Gastrocnemius medialis (tissue), 4 donors: ENCODE measurements around the gene PCDH7. TPM values are rescaled to one million over a fixed set of nuclear protein-coding genes. Genes with fewer than 3 reads are reported as not detected.

Experiments
- ATAC-seq, 2 donors: fragments of 150-250 bp; one replicate each; pipeline ENCODE4 v1.9.1; 2016
- DNase-seq, 2 donors: peaks; one replicate each; pipeline ENCODE4 v3.0.0-alpha.2; 2019
- H3K27ac ChIP-seq, 4 donors: fragments of 200-600 bp; sonication (generic); 1 replicate in 1 of 4; 2 replicates in 3 of 4; pipeline ENCODE4 v1.5.1; 2016 to 2018; ENCODE audit warnings: mild to moderate bottlenecking in 2 of 4, moderate library complexity in 1 of 4
- H3K27me3 ChIP-seq, 3 donors: fragments of 200-600 bp; sonication (generic) in 2 of 3; 1 replicate in 1 of 3; 2 replicates in 2 of 3; pipeline versions ENCODE4 v1.5.1 to v1.6.0; 2016 to 2019; ENCODE audit warnings: mild to moderate bottlenecking in 1 of 3, moderate library complexity in 1 of 3
- H3K36me3 ChIP-seq, 2 donors: fragments of 200-600 bp; sonication (generic) in 1 of 2; one replicate each; pipeline ENCODE4 v1.5.1; 2017 to 2018
- H3K4me1 ChIP-seq, 2 donors: fragments of 200-600 bp; sonication (generic) in 1 of 2; one replicate each; pipeline ENCODE4 v1.5.1; 2016 to 2017; ENCODE audit warnings: mild to moderate bottlenecking in 2 of 2
- H3K4me3 ChIP-seq, 4 donors: fragments of 200-600 bp; sonication (generic) in 3 of 4; 1 replicate in 1 of 4; 2 replicates in 3 of 4; pipeline ENCODE4 v1.5.1; 2016 to 2019; ENCODE audit warnings: mild to moderate bottlenecking in 2 of 4
- H3K9me3 ChIP-seq, 3 donors: fragments of 200-600 bp; sonication (generic) in 2 of 3; 1 replicate in 1 of 3; 2 replicates in 2 of 3; pipeline ENCODE4 v1.5.1; 2016 to 2019
- CTCF ChIP-seq, 5 experiments: fragments of 450-650 bp in 3 of 5; fragments of 200-600 bp in 2 of 5; sonication (generic) in 2 of 5; IDR thresholded peaks in 4 of 5; conservative IDR thresholded peaks in 1 of 5; 1 replicate in 4 of 5; 2 replicates in 1 of 5; pipeline ENCODE4 v1.5.1; 2016 to 2019; ENCODE audit warnings: antibody characterized with exemption in 5 of 5, mild to moderate bottlenecking in 3 of 5, moderate library complexity in 3 of 5
- POLR2A ChIP-seq, 2 donors: fragments of 450-650 bp; IDR thresholded peaks; one replicate each; pipeline ENCODE4 v1.6.1; 2017; ENCODE audit warnings: antibody characterized with exemption in 2 of 2, mild to moderate bottlenecking in 2 of 2, moderate library complexity in 2 of 2
- in situ Hi-C, 4 donors: fragments of 200-750 bp; cut with MboI; loops; one replicate each; pipeline versions ENCODE4 v1.15.0 to v1.8.0; 2017; ENCODE audit warnings: low sequenced_read_pairs in 4 of 4
- intact Hi-C: fragments of 100-400 bp; cut with DNase I; formaldehyde crosslinking; loops from one replicate; pipeline ENCODE4 v1.15.1; 2023; ENCODE audit warnings: low total_unique reads
- total RNA-seq, 4 donors: library from RNA; depleted of rRNA; stranded (reverse); fragments of >200 nt; gene quantifications; one replicate each; pipeline versions ENCODE4 v1.1.0 to v1.2.3, GENCODE V29; 2016

The PCDH7 gene
- total RNA-seq, 4 donors from 2014 or later = 0.29 to 0.39 (median 0.39) TPM; not detected in 1

GRCh38 chr4:30770812-30771211 lies 50.6 kb downstream of the PCDH7 start:
- Histone ChIP-seq H3K27me3 (no peaks in the 10 kb centered on the region), H3K9me3 (no peaks in the 10 kb centered on the region), H3K27ac (no peak overlapping the region), H3K36me3 (no peaks in the 10 kb centered on the region), H3K4me1 (no peaks in the 10 kb centered on the region), H3K4me3 (no peak overlapping the region)
- DNase-seq (no peak), ATAC-seq (no peak)
- no peak for TF ChIP-seq CTCF (IDR thresholded peaks at IDR 0.05 in 4 of 5, conservative IDR thresholded peaks at IDR 0.05 in 1 of 5)
- TF ChIP-seq POLR2A (IDR thresholded peaks at IDR 0.05) = no peak
- intact Hi-C loops (no loop called here), in situ Hi-C loops (no loop called here)

GRCh38 chr4:30776451-30776850 lies 56.3 kb downstream of the PCDH7 start:
- DNase-seq (no peak), ATAC-seq (no peak)
- Histone ChIP-seq H3K4me3 (no peak overlapping the region), H3K27ac (no peak overlapping the region), H3K36me3 (no peaks in the 10 kb centered on the region), H3K9me3 (no peaks in the 10 kb centered on the region), H3K4me1 (no peaks in the 10 kb centered on the region), H3K27me3 (no peaks in the 10 kb centered on the region)
- intact Hi-C loops = no loop called here
- TF ChIP-seq CTCF (IDR thresholded peaks at IDR 0.05 in 4 of 5, conservative IDR thresholded peaks at IDR 0.05 in 1 of 5) (no peak), POLR2A (IDR thresholded peaks at IDR 0.05) (no peak)
- in situ Hi-C loops = no loop called here

- intact Hi-C loops (no loop called here), in situ Hi-C loops (no loop called here)
- Histone ChIP-seq H3K27ac (no peak overlapping the region), H3K27me3 (no peaks in the 10 kb centered on the region), H3K9me3 (no peaks in the 10 kb centered on the region), H3K36me3 (no peaks in the 10 kb centered on the region), H3K4me3 (no peak overlapping the region), H3K4me1 (no peaks in the 10 kb centered on the region)
- TF ChIP-seq POLR2A (IDR thresholded peaks at IDR 0.05) = no peak
- no peak for TF ChIP-seq CTCF (IDR thresholded peaks at IDR 0.05 in 4 of 5, conservative IDR thresholded peaks at IDR 0.05 in 1 of 5)
- no peak for ATAC-seq
- DNase-seq = no peak
Measured at GRCh38 chr4:30776921-30777415, 56.8 kb downstream of the PCDH7 start.
